A549 (cell line): ENCODE results near the gene C19orf47.

Source experiments
- CEBPB ChIP-seq, 2 experiments: fragments of >200 bp in 1 of 2; sonication (Bioruptor Twin) in 1 of 2; formaldehyde crosslinking in 1 of 2; IDR thresholded peaks; 2 replicates each; pipeline ENCODE4 v1.6.1; 2012 to 2016
- CHD2 ChIP-seq: fragments of 150-350 bp; IDR thresholded peaks from 2 replicates; pipeline ENCODE4 v1.6.1; 2014; ENCODE audit warnings: low read length; ENCODE audit not compliant: partially characterized antibody
- HDAC2 ChIP-seq: fragments of 200-600 bp; sonication (generic); IDR thresholded peaks from 2 replicates; pipeline ENCODE4 v1.6.1; 2016
- JUN ChIP-seq, 2 experiments: fragments of >200 bp; sonication (Bioruptor Twin); formaldehyde crosslinking; IDR thresholded peaks; 2 replicates in 1 of 2; 3 replicates in 1 of 2; pipeline ENCODE4 v1.6.1; 2016 to 2017
- MAFK ChIP-seq: fragments of 450-650 bp; IDR thresholded peaks from 2 replicates; pipeline ENCODE4 v1.6.1; 2014; ENCODE audit not compliant: partially characterized antibody
- POLR2A ChIP-seq: IDR thresholded peaks from 2 replicates; pipeline ENCODE4 v1.6.1; 2012; ENCODE audit warnings: mild to moderate bottlenecking, low read length
- RAD21 ChIP-seq, 2 experiments: fragments of >200 bp in 1 of 2; sonication (Bioruptor Twin) in 1 of 2; formaldehyde crosslinking in 1 of 2; IDR thresholded peaks in 1 of 2; conservative IDR thresholded peaks in 1 of 2; 2 replicates in 1 of 2; 3 replicates in 1 of 2; pipeline ENCODE4 v1.6.1; 2012 to 2018; ENCODE audit warnings: inconsistent platforms in 1 of 2
- RFX5 ChIP-seq: fragments of 450-650 bp; IDR thresholded peaks from 2 replicates; pipeline ENCODE4 v1.7.1; 2014; ENCODE audit warnings: antibody characterized with exemption, mild to moderate bottlenecking, moderate library complexity
- RNF2 ChIP-seq: fragments of 200-600 bp; sonication (generic); IDR thresholded peaks from 2 replicates; pipeline ENCODE4 v1.6.1; 2016; ENCODE audit warnings: low read depth, mild to moderate bottlenecking, antibody characterized with exemption, moderate library complexity, borderline replicate concordance
- SMC3 ChIP-seq: fragments of >200 bp; sonication (Bioruptor Twin); formaldehyde crosslinking; IDR thresholded peaks from 3 replicates; pipeline ENCODE4 v1.6.1; 2018; ENCODE audit warnings: inconsistent platforms
- ZSCAN20 ChIP-seq: fragments of 250-450 bp; sonication (Bioruptor Pico); IDR thresholded peaks from 2 replicates; pipeline ENCODE4 v1.8.0; 2022; ENCODE audit warnings: mild to moderate bottlenecking, moderate library complexity
- TF ChIP-seq, protein P1 (sequence below): fragments of >200 bp; sonication (Bioruptor Twin); formaldehyde crosslinking; IDR thresholded peaks from 3 replicates; pipeline ENCODE4 v1.5.1; 2016
- TF ChIP-seq, protein P2 (sequence below): fragments of 250-450 bp; sonication (Bioruptor Pico); IDR thresholded peaks from 2 replicates; pipeline ENCODE4 v1.5.0; 2021; ENCODE audit warnings: mild to moderate bottlenecking, moderate library complexity, borderline replicate concordance

DNA sequence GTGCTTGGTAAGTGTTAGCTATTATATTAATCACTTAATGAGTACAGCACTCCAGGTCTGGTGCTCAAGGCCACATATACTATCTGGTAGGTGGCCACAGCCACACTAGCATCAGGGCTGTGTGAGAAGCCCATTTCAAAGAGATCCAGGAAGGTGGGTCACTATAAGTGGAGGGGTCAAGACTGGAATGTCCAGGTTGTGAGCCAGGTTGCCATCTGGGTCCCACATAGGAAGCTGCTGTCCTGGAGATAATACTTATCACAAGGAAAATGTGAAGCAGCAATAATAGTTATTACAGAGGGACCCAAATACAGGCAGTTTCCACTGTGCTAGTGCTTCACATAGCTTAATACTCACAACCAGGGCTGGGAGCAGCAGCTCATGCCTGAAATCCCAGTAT, 13.1 kb downstream of the C19orf47 start:
- no peak for TF ChIP-seq ZSCAN20
- no peak for TF ChIP-seq JUN (IDR thresholded peaks at IDR 0.05)
- TF ChIP-seq, protein P1, sequence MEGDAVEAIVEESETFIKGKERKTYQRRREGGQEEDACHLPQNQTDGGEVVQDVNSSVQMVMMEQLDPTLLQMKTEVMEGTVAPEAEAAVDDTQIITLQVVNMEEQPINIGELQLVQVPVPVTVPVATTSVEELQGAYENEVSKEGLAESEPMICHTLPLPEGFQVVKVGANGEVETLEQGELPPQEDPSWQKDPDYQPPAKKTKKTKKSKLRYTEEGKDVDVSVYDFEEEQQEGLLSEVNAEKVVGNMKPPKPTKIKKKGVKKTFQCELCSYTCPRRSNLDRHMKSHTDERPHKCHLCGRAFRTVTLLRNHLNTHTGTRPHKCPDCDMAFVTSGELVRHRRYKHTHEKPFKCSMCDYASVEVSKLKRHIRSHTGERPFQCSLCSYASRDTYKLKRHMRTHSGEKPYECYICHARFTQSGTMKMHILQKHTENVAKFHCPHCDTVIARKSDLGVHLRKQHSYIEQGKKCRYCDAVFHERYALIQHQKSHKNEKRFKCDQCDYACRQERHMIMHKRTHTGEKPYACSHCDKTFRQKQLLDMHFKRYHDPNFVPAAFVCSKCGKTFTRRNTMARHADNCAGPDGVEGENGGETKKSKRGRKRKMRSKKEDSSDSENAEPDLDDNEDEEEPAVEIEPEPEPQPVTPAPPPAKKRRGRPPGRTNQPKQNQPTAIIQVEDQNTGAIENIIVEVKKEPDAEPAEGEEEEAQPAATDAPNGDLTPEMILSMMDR = no peak
- TF ChIP-seq POLR2A = no peak
- TF ChIP-seq CEBPB (IDR thresholded peaks at IDR 0.05) = no peak
- TF ChIP-seq RNF2 = no peak
- no peak for TF ChIP-seq RAD21 (conservative IDR thresholded peaks at IDR 0.05 in 1 of 2, IDR thresholded peaks at IDR 0.05 in 1 of 2)
- TF ChIP-seq HDAC2 = no peak
- TF ChIP-seq MAFK = no peak
- no peak for TF ChIP-seq SMC3
- TF ChIP-seq, protein P2, sequence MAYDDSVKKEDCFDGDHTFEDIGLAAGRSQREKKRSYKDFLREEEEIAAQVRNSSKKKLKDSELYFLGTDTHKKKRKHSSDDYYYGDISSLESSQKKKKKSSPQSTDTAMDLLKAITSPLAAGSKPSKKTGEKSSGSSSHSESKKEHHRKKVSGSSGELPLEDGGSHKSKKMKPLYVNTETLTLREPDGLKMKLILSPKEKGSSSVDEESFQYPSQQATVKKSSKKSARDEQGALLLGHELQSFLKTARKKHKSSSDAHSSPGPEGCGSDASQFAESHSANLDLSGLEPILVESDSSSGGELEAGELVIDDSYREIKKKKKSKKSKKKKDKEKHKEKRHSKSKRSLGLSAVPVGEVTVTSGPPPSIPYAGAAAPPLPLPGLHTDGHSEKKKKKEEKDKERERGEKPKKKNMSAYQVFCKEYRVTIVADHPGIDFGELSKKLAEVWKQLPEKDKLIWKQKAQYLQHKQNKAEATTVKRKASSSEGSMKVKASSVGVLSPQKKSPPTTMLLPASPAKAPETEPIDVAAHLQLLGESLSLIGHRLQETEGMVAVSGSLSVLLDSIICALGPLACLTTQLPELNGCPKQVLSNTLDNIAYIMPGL = no peak
- no peak for TF ChIP-seq RFX5
- TF ChIP-seq CHD2 = no peak
